ENCODE measurements around the gene SHANK1. TPM values are rescaled to one million over a fixed set of nuclear protein-coding genes. Genes with fewer than 3 reads are reported as not detected.

Gene SHANK1
- total and polyA plus RNA-seq, 4 donors, result 0.06 to 0.28 (median 0.17) TPM; not detected in 1

Other genes starting within 250 kb of the SHANK1 start
- gene EMC10, start 243.3 kb downstream of the SHANK1 start, total RNA-seq, result 10 to 100 TPM; 33.5 to 47.5 TPM
- 100 to 1,000 TPM in 1 of 2 donors, 10 to 100 TPM in 1; 17.1 to 132 TPM for gene EMC10, start 243.3 kb downstream of the SHANK1 start, polyA plus RNA-seq
- under 1 TPM; 0.42 to 0.70 TPM for gene GARIN5A, start 243.0 kb downstream of the SHANK1 start, total RNA-seq
- gene GARIN5A, start 243.0 kb downstream of the SHANK1 start, polyA plus RNA-seq, result 1 to 10 TPM; 1.5 to 1.7 TPM
- gene JOSD2, start 208.6 kb downstream of the SHANK1 start, total RNA-seq, result 1 to 10 TPM; 6.6 to 9.8 TPM
- 10 to 100 TPM; 30.2 to 32.9 TPM for gene JOSD2, start 208.6 kb downstream of the SHANK1 start, polyA plus RNA-seq
- 10 to 100 TPM in 1 of 2 donors, 1 to 10 TPM in 1; 7.3 to 11.6 TPM for gene ASPDH, start 205.9 kb downstream of the SHANK1 start, total RNA-seq
- gene ASPDH, start 205.9 kb downstream of the SHANK1 start, polyA plus RNA-seq, result 10 to 100 TPM; 62.6 to 82.0 TPM
- 1 to 10 TPM; 1.0 to 1.1 TPM for gene LRRC4B, start 151.4 kb downstream of the SHANK1 start, total RNA-seq
- gene LRRC4B, start 151.4 kb downstream of the SHANK1 start, polyA plus RNA-seq, result under 1 TPM; 0.11 to 0.58 TPM
- not detected for gene SYT3, start 79.9 kb downstream of the SHANK1 start, total RNA-seq
- not detected for gene SYT3, start 79.9 kb downstream of the SHANK1 start, polyA plus RNA-seq
- gene C19orf81, start 70.4 kb downstream of the SHANK1 start, total RNA-seq, result not detected
- gene C19orf81, start 70.4 kb downstream of the SHANK1 start, polyA plus RNA-seq, result not detected
- 10 to 100 TPM in 1 of 2 donors, 1 to 10 TPM in 1; 2.6 to 11.0 TPM for gene CLEC11A, start 3.6 kb upstream of the SHANK1 start, total RNA-seq
- 1 to 10 TPM; 2.4 to 8.5 TPM for gene CLEC11A, start 3.6 kb upstream of the SHANK1 start, polyA plus RNA-seq
- not detected for gene GPR32, start 50.7 kb upstream of the SHANK1 start, total RNA-seq
- gene GPR32, start 50.7 kb upstream of the SHANK1 start, polyA plus RNA-seq, result not detected
- not detected for gene ACP4, start 70.6 kb upstream of the SHANK1 start, total RNA-seq
- gene ACP4, start 70.6 kb upstream of the SHANK1 start, polyA plus RNA-seq, result under 1 TPM; 0.06 to 0.19 TPM
- not detected for gene KLK1, start 104.0 kb upstream of the SHANK1 start, total RNA-seq
- gene KLK1, start 104.0 kb upstream of the SHANK1 start, polyA plus RNA-seq, result not detected
- gene KLK15, start 113.8 kb upstream of the SHANK1 start, total RNA-seq, result not detected
- not detected for gene KLK15, start 113.8 kb upstream of the SHANK1 start, polyA plus RNA-seq
- not detected for gene KLK3, start 135.1 kb upstream of the SHANK1 start, total RNA-seq
- gene KLK3, start 135.1 kb upstream of the SHANK1 start, polyA plus RNA-seq, result not detected
- not detected for gene KLK2, start 153.6 kb upstream of the SHANK1 start, total RNA-seq
- gene KLK2, start 153.6 kb upstream of the SHANK1 start, polyA plus RNA-seq, result not detected
- gene KLK4, start 191.6 kb upstream of the SHANK1 start, total RNA-seq, result not detected
- not detected for gene KLK4, start 191.6 kb upstream of the SHANK1 start, polyA plus RNA-seq
- not detected for gene KLK5, start 233.2 kb upstream of the SHANK1 start, total RNA-seq
- not detected for gene KLK5, start 233.2 kb upstream of the SHANK1 start, polyA plus RNA-seq
- gene KLK6, start 249.8 kb upstream of the SHANK1 start, total RNA-seq, result not detected
- not detected for gene KLK6, start 249.8 kb upstream of the SHANK1 start, polyA plus RNA-seq

All from liver (tissue), 4 donors.